GM10266 (cell line): ENCODE measurements around the gene MORF4L2.
"Not testable (repeated sequence)": the region's sequence is repeated elsewhere in the genome, so short reads cannot be mapped to it uniquely, and the experiment has no call there.

Experiments used
- DNase-seq: peaks from one replicate; pipeline ENCODE4 v3.0.0; 2012; ENCODE audit errors: extremely low spot score
- TF ChIP-seq, protein P1 (sequence below): IDR thresholded peaks from 2 replicates; pipeline ENCODE4 v1.5.1; 2012; ENCODE audit warnings: mild to moderate bottlenecking, low read depth; ENCODE audit not compliant: control insufficient read depth, insufficient read depth; ENCODE audit errors: missing control alignments

The MORF4L2 gene

GRCh38 chrX:103658681-103659433 is 27.6 kb downstream of the MORF4L2 start:
- no peak for DNase-seq
- TF ChIP-seq, protein P1, sequence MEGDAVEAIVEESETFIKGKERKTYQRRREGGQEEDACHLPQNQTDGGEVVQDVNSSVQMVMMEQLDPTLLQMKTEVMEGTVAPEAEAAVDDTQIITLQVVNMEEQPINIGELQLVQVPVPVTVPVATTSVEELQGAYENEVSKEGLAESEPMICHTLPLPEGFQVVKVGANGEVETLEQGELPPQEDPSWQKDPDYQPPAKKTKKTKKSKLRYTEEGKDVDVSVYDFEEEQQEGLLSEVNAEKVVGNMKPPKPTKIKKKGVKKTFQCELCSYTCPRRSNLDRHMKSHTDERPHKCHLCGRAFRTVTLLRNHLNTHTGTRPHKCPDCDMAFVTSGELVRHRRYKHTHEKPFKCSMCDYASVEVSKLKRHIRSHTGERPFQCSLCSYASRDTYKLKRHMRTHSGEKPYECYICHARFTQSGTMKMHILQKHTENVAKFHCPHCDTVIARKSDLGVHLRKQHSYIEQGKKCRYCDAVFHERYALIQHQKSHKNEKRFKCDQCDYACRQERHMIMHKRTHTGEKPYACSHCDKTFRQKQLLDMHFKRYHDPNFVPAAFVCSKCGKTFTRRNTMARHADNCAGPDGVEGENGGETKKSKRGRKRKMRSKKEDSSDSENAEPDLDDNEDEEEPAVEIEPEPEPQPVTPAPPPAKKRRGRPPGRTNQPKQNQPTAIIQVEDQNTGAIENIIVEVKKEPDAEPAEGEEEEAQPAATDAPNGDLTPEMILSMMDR = no peak

GRCh38 chrX:103657066-103657465 is 29.4 kb downstream of the MORF4L2 start:
- DNase-seq = not testable (repeated sequence)

- TF ChIP-seq, protein P1 = no peak
- DNase-seq = no peak
Measured at GRCh38 chrX:103656617-103657016, 29.9 kb downstream of the MORF4L2 start.

DNA sequence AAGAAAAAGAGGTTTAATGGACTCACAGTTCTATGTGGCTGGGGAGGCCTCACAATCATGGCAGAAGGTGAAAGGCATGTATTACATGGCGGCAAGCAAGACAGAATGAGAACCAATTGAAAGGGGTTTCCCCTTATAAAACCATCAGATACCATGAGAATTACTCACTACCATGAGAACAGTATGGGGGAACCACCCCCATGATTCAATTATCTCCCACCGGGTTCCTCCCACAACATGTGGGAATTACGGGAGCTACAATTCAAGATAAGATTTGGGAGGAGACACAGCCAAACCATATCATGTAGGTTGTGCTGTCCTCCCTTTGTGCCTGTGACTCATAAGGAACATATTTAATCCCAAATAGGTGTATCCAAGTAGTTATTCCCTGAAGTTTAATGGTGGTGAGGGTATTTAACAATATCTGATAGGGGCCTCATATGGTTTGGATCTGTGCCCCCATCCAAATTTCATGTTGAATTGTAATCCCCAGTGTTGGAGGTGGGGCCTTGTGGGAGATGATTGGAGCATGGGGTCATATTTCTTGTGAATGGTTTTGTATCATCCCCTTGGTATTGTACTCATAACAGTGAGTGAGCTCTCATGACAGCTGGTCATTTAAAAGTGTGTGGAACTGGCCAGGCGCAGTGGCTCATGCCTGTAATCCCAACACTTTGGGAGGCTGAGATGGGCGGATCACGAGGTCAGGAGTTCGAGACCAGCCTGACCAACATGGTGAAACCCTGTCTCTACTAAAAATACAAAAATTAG is 31.1 kb downstream of the MORF4L2 start:
- DNase-seq = not testable (repeated sequence)

DNA sequence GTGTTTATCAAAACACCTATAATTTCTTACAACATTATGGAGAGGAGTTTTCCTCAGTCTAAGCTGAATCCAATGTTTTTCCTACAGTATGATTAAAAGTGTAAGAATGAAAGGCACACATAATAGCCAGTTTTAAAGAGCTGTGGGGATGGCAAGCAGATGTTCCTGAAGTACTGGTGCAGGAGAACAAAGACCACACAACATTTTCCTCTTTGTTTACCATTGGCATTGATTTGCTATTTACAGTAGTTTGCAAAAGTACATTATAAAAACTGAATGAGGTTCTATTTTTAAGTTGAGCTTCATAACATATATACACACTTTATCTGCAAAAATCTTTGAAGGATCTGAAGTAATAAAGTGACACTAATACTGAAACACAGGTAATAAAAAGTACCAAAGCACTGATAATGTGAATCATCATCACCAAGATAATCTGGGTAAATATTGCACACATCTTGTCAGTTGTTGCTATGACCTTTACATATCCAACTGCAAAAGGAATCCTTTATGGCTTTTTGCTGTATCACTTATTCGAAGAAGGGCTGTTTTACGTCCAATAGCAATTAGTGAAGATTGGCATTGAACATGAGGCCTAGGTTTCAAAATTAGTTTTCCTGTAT is 35.2 kb downstream of the MORF4L2 start:
- DNase-seq = no peak
- TF ChIP-seq, protein P1 = no peak

- DNase-seq = no peak
- TF ChIP-seq, protein P1 = no peak
Measured at GRCh38 chrX:103647630-103648029, 38.9 kb downstream of the MORF4L2 start.

GRCh38 chrX:103644125-103644524 is 42.4 kb downstream of the MORF4L2 start:
- DNase-seq = no peak
- TF ChIP-seq, protein P1 = no peak
